Stimulated activated CD4-positive, alpha-beta T cell treated with anti-CD3 and anti-CD28 coated beads, TNF-alpha, amount 100 ng/mL, for 24 hours (primary cell): ENCODE measurements around the gene CD46.
"Not testable (repeated sequence)": the region's sequence is repeated elsewhere in the genome, so short reads cannot be mapped to it uniquely, and the experiment has no call there.

Experiments used
- DNase-seq, 3 experiments: peaks; one replicate each; pipeline ENCODE4 v3.0.0-alpha.2; 2020; ENCODE audit warnings: low read depth in 3 of 3

CD46 gene

DNA sequence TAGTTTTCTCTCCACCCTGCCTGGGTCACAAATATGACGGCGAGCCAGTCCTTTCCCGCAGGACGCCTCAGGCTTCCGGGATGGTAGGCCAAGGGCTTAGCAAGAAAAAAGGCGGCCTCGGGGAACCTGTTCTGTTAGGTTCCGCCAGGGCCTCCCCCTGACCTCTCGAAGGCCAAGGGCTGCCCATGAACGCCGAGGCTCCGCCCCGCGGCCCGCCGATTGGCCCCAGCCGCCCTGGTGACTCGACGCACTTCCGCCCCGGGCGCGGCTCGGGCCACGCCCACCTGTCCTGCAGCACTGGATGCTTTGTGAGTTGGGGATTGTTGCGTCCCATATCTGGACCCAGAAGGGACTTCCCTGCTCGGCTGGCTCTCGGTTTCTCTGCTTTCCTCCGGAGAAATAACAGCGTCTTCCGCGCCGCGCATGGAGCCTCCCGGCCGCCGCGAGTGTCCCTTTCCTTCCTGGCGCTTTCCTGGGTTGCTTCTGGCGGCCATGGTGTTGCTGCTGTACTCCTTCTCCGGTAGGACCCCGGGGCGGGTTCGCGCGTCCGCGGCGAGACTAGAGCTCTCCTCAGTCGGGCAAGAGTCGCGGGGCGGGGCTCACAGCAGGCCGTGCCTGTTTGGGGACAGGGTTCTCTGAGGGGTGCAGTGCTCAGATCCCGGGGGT, at the start of gene CD46:
Gene CD46, plus strand, starts transcription at position 265 of the 666 bp plus-strand sequence. Its CDS starts 159 bp downstream, at position 424.
- DNase-seq = peak; percentile 83 to 95 (median 88)

DNA sequence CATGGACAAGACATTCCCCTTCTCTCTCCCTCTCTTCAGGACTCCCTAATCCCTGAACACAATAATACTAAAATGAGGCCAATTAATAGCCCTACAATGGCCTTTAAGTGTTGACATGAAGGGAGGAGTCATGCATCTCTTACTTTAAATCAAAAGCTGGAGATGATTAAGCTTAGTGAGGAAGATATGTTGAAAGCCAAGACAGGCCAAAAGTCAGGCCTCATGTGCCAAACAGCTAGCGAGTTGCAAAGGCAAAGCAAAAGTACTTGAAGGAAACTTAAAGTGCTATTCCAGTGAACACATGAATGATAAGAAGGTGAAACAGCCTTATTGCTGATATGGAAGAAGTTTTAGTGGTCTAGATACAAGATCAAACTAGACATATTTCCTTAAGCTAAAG, 49.5 kb upstream of the CD46 start:
- no peak for DNase-seq

DNA sequence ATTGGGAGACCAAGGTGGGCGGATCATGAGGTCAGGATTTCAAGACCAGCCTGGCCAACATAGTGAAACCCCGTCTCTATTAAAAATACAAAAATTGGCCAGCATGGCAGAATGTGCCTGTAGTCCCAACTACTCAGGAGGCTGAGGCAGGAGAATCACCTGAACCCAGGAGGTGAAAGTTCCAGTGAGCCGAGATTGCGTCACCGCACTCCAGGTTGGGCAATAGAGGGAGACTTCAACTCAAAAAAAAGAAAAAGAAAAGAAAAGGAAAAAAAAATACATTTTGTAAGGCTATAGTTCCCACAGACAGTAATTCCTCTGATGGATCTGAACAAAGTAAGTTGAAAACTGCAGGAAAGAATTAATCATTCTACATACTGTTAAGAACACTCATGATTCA, 48.1 kb upstream of the CD46 start:
- no peak for DNase-seq

DNA sequence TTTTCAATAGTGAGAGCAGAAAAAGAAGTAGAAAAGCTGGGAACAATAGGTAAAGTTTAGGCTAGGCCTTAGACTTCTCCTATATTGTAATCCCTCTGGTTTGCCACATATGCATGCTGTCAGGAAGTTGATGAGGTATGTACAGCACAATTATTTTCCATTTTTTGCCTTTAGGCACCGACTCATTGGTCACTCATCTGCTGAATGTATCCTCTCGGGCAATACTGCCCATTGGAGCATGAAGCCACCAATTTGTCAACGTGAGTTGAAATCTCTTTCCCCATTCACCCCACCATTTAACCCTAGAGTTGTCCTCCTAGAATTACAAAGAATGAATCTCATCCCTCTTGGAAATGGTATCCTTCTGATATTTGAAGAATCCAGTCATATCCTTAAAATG, 43.9 kb upstream of the CD46 start:
- DNase-seq = not testable (repeated sequence)

DNA sequence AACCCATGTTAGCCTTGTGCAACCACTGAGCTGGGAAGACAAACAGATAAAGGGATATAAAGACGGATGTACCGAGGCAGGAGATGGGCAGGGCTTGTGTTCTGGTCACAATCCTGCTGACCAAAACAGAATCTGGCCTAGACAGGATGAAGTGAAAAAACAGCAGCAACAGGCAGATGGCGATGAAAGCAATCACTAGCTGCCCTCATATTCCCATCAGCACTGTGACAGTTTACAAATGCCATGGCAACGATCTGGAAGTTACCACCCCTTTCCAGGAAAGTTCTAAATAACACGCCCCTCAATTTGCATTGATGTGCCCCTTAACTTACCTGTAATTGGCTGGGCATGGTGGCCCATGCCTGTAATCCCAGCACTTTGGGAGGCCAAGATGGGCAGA, 40.6 kb upstream of the CD46 start:
- no peak for DNase-seq

DNA sequence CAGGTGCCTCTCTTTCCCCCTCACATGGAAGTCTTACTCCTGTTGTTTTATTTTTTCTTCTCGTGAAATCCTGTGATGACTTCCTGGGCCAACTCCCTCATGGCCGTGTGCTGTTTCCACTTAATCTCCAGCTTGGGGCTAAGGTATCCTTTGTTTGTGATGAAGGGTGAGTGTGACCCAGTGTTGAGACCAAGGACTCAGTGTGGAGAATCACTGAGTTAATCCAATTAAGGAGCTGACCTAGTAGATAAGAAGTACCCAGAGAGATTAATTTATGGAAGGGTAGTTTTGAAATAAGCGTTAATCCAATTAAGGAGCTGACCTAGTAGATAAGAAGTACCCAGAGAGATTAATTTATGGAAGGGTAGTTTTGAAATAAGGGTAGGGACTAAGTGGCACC, 39.2 kb upstream of the CD46 start:
- DNase-seq = not testable (repeated sequence)

DNA sequence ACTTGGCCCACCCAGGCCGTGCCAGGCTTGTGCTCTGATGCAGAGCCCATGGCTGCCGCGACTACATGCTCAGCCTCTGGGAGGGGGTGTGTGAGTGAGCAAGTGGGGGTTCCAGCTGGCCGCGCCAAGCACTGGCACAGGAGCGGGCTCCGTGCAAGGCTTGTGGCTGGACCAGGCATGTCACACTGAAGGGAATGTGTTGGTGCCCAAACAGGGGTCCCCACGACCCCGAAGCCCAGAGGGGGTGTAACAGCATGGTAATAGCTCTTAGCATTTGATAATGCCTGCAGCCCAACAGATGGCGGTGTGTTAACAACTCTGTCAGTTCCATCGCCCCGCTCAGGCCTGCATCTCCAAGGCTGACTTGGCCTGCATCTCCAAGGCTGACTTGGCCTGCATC, 38.3 kb upstream of the CD46 start:
- no peak for DNase-seq

DNA sequence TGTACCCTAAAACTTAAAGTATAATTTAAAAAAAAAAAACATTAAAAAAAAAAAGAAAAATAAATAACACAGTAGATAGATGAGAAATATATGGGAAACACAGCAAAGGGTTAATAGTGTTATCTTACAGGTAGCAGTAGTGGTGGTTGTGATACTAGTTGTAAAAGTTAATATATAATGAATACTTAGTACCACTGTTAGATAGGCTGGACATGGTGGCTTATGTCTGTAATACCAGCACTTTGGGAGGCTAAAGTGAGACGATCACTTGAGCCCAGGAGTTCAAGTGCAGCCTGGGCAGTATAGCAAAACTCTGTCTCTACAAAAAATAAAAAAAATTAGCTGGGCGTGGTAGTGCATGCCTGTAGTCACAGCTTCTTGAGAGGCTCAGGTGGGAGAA, 32.6 kb upstream of the CD46 start:
- DNase-seq = no peak

DNA sequence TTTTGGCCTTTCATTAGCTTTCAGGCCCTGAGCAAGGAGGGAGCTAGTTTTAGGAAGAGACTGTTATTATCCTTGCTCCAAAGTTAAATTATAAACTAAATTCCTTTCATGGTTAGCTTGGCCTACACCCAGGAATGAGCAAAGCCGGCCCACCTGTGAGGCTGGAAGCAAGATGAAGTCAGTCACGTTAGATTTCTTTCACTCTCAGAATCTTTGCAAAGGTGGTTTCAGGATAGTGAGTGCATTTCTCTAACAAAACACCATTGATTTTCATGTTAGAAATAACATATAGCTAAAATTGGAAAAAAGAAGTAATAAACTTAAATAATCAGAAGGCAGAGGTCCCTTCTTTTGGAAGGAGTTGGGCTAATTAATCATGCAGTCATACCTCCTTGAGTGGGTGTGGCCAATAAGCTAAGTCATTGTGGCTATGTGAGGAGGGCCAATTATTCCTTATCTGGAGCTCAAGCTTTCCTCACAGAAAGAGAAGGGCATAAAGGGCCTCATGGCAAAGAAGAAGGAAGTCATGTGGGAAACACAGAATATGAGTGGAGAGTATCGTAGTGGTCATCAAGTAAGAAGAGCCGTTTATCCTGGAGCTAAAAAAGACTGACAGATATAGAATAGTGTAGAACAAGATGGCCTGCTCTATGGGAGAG, 23.5 kb upstream of the CD46 start:
- DNase-seq = not testable (repeated sequence)

DNA sequence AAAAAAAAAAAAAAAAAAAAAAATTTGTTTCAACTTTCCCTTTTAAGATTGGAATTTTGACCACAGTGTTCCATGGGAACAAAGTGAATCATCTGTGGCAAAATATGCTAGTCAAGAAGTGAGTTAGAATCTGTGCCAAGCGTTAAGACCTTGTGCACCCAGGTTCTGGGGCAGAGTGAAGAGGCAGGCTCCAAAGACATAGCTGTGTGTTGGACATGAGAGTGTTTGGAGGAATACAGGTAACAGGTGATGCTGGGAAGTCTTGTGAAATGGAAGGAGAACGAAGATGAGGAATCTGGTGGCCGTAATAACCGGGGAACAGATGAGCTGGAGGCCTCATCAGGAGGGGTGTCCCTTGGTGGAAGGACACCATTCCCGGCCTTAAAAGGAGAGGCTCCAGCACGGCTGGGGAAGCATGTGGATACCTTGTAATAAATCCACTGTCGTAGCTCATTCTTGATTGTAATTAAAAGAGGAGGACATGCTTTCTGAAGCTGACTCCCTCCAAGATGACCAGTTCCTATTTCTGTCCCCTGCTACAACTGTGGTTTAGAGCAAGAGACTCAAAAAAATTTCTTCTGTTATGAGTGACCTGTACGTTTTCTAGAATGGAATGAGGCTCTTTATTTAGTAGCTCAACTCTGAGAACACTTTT, 14.2 kb upstream of the CD46 start:
- not testable (repeated sequence) for DNase-seq

DNA sequence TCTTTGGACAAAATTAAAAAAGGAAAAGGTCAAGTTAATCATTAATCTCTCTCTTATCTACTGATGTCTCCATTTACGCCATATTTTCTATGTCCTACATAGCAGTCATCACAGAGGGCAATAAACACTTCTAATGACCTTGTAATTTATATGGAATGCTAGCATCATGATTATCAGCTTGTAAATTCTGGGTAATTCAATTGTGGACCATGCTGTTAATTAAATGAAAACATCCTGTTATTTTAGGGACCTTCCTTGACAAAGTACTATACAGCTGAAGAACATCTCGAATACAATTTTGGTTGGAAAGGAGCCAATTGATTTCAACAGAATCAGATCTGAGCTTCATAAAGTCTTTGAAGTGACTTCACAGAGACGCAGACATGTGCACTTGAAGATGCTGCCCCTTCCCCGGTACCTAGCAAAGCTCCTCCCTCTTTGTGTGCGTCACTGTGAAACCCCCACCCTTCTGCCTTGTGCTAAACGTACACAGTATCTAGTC, 13.6 kb upstream of the CD46 start:
- DNase-seq = not testable (repeated sequence)

DNA sequence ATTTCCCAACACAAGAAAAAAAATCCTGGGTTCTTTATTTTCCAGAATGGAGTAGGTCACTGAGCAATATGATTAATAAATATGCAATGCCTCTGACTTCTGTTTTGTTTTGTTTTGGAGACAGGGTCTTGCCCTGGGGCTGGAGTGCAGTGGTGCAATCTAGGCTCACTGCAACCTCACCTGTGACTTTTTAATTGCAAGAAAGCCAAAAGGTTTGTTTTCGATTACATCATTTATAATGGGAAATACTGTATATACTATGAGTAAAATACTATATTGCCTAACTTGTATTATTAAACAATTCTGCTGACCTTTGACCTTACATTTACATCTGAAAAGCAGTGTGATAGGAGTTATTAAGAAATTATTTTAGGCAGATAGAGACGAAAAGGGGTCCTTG, 11.6 kb upstream of the CD46 start:
- DNase-seq = no peak

DNA sequence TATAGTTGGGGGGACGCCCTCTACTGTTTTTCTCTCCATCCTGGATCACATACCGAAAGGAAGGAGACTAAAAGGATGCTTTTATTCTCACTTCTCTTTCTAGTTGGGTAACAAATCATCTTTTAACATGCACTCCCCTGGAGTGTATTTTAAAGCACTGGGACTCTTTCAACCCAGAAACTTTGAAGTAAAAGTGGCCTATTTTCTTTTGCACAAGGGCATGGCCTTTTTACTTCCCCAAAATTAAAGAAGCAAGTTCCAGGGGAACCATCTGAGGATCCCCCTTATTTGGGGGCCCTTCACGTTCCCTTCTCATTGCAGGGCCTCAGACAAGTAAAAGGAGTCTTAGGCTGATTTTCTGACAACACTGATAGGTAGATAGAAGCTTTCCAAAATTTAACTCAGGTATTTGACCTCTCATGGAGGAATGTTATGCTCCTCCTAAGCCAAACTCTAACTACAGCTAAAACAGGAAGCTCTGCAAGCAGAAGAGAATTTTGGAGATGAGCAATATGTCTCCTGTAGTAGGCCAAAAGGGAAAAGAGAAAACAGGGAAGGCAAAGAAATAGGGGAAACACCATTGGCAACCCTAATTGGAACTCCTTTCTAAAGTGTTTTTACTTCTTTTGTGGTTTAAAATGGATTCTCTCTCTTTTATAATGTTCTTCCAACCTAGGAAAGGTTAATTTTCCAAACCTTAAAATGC, 8.9 kb upstream of the CD46 start:
- DNase-seq = no peak

DNA sequence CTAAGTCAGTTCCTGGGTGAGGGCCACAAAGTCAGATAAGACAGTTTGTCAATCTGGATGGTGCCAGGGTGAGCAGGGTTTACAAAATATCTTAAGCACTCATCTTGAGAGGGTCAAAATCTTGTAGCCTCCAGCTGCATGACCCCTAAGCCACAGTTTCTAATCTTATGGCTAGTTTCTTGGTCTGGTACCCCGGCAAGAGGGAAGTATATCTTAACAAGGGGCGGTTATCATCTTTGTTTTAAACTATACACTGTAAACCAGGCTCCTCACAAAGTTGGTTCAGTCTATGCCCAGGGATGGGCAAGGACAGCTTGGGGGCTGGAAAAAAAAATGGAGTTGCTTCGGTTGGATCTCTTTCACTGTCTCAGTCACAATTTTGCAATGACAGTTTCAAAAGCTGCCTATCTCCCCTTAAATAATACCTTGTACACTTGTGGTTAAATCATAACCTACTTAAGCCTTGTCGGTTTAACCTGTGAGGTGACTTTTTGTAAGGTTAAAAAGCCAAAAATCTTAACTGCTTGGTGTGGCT, 7.8 kb upstream of the CD46 start:
- DNase-seq = no peak

DNA sequence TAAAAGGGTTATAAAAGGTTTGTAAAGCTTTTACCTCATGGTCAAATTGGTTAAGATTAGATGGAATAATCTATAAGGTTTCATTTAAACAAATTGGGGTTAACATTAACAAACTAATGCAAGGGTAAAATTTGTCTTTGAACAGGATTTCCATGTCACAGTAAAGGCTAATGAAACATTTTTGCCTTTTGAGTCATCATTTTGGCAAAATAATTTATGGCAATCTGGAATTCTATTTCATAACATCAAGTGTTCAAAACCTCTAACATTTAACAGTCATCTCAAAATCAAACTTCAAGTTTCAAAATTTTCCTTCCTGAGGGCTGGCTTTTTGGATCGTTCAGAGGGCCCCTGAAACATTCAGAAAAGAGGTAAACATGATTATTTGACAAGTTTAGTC, 6.6 kb upstream of the CD46 start:
- no peak for DNase-seq

DNA sequence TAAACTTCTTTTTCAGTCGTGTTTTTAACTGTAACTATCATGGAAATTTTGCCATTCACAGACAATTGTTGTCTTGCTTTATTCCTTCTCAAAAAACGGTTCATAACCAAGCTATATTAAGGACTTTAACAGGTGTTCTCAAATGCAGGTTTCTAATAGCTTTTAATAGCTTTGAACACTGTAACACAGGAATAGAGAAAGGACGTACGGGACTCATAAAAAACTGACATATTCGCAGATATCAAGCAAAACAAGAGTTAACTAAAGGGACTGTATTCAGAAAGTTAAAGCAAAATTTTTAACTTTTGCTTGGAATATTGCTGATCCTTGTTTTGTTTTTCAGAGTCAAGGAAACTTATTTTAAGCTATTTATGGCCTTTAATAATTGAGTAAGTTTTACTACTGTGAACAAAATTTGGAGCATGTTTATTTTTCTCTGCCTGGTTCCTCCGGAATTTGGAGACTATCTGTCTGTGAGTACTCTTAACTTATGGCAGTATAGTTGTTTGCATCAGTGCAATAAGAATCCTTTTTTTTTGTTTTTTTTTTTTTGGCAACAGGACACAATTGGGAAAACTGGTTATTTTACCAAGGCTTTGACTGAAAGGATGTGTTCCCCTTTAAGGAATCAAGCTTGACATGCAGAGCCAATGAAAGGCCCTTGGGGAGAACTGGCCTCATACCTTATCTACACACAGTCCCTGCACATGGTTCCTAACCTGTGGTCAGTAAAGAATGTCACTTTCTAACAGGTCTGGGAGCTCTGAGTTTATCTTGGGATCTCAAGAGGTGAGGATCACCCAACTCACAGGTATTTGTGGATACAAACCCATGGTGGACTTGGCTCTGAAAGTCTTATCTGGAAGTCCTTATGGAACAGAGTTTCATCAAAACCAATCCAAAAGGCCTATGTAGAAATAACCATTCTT, 5.8 kb upstream of the CD46 start:
- DNase-seq = no peak

DNA sequence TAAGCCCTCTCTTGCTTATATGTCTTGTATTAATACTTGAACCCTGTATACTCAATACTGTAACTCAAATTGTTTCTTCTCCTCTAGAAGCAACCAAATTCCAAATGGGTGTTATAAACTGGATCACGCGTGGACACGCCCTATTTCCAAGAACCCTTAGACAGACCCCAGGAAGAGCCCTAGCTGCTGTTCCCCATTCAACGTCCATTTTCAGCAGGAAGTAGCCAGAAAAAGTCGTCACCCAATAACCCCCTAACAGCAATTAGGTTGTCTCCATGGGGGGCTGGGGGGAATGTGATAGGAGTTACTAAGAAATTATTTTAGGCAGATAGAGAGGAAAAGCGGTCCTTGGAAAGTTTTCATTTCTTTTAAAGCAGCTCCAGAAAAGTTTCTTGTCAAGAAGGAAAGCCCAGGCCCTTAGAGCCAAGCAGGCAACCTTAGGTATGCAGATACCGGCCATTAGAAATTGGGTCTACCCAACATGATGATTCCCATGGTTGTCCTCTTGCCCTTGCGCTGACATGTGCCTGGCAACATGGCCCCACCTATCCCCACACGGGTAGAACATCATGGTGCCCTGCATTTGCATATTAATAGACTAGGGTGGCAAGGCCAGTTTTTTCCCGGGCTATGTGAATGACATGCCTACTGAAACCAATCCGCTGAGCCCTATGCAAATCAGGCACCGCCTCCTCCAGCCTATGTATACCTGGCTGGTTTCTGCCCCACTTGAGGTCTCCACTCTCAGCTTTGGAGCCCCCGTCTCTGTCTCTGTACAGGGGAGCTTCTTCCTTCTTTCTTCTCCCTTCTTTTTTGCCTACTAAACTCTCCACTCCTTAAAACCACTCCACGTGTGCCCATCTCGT, 4.0 kb upstream of the CD46 start:
- no peak for DNase-seq

DNA sequence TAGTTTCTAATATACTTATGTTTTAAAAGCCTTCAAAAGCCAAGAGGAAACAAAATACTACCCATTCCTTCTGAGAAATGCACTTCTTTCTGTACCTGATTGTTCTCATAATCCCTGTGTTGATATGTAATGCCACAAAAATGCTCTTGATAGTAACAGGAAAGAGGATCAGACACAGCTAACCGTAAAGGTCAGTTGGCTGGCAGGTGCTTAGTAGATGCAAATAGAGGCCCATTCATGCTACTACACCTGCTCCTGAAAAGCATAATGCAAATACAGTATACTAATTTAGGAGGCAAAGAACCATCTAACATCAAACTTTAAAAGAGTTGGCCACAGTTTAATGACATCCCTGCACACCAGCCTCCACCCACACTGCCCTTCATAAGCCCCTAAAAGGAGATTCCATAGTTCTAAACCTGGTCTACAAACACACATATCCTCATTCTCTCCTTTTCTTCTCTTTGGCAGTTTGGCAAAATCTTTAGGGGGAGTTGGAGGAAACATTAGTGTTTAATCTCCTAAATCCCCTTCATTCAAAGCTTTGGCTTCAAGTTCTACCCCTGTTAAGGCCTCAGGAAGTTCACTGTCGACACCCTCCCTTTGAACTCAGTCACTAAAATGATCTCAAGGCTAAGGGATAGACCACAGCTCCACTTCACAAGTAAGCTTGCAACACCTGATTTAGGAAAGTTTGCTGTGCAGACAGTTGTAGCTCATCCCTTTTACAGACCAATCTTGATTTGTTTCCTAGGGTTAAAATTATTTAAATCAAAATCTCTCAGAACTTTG, 2.9 kb upstream of the CD46 start:
- no peak for DNase-seq

DNA sequence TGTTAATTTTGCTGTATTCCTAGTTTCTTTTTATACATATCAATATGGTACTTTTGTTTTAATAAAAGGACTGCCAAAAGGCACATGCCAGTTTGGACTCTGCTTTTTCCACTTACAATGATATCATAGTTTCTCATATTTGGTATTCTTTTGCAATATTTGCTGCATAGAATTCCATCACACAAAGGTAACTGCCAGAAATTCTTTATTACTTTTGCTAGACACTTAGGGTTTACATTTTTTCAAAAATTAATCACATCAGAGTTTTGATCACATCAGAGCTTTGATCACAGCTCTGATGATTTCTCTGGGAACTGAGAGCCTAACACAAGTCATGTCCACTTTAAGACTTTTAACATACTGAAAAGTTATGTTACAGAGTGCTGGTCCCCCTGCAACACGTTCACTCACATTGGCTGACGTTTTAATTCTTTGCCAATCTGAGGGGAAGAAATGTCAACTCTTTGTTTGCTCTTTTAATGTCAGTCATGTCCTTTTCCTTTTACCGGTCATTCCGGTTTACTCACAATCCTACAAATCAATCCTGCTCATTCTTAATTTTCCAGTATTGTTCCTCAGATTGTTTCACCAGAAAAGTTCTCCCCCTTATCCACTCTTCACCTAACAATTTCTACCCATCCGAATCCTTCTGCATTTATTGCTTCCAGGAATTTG, 1.1 kb upstream of the CD46 start:
- DNase-seq = no peak
